HG03135 (cell line): ENCODE measurements around the gene TMEM174.

Source experiments
- ATAC-seq: cut with Tn5 transposase; IDR thresholded peaks from one replicate; pipeline ENCODE4 v1.9.1; 2021; ENCODE audit warnings: mild to moderate bottlenecking, moderate library complexity; ENCODE audit not compliant: unreplicated experiment

Gene TMEM174, protein sequence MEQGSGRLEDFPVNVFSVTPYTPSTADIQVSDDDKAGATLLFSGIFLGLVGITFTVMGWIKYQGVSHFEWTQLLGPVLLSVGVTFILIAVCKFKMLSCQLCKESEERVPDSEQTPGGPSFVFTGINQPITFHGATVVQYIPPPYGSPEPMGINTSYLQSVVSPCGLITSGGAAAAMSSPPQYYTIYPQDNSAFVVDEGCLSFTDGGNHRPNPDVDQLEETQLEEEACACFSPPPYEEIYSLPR

DNA sequence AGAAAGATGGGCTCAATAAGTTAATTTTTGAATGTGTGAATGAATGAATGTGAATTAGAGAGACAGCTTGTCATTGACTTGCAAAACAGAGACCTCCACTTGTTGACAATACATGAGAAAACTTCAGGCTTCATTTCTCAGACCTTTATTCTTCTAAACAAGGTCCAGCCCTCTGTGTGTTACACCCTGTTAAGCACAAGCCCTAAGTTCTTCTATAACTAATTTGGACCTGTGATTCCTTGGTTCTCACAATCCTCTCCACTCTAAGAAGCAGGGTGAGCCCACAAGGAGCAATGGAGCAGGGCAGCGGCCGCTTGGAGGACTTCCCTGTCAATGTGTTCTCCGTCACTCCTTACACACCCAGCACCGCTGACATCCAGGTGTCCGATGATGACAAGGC, at the start of gene TMEM174:
TMEM174 (plus strand) TSS at position 243 of the 400 bp plus-strand sequence; CDS start at position 294, 51 bp downstream.
- no peak for ATAC-seq

DNA sequence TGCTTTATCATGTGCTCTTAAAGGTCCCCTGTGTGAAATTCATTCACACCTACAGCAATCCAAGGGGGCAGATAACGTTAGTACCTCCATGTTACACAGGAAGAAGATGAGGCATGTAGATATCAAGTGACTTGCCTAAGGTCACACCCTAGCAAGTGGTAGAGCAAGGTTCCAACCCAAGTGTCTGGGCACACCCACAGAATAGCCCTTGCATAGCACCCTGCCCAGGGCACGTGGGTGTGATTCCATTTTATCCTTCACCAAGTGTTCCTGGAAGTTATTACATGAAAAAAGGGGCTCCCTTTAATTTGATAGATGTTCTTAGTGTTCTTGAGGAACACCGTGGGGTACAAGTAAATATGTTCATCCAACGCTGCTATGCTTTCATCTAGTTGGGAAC, 47.7 kb upstream of the TMEM174 start:
- no peak for ATAC-seq

DNA sequence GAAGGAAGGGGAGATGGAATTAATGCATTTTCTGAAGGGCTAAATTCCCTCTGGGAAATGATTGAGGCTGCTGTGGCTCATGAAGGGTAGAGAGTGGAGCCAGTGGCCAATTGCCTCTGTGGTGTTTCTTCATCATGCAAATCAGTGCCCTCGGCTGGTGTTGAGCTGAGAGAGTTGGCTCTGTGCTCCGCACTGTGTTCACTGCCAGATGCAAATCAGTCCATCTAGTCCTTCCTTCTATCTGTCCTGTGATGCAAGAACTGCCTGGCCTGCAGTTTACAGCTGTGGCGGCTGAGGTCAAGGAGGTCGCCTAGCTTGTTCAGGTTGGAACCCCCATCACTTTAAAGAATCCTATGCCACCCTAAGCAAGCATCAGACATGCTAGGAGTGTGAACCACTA, 46.6 kb upstream of the TMEM174 start:
- no peak for ATAC-seq

DNA sequence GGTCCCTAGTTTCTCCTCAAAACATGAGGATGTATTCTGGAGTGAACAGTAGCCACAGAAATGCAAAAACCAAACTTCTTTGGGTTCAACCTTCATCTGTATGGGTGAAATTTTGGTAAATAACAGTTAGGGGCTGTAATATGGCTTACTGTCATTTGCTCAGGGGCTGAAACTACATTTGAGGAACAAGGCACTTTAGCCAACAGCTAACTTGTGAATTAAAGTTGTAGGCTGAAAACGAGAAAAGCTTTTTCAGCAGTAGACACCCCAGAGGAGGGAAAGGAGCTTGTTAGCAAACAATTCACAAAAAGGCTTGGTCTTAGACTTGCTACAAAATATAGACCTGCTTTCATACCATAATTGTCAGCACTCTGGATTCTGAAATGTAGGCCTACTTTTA, 46.0 kb upstream of the TMEM174 start:
- ATAC-seq: no peak

DNA sequence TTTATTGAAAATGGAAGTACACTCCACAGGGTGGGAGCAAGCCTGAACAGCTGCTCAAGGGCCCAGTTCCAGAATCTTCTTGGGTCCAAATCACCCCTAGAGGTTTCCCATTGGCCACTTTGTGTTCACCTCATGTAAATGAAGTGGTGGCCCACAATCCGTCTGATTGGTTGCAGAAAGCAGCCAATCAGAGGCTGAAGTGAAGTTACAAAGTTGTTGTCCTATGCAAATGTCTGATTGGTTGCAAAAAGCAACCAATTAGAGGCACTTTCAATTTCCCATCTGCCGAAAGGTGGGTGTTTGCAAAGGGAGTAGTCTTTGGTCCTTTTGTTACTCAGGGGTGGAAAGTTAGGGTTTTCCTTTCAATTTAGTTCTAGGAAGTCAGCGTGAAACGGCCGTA, 43.9 kb upstream of the TMEM174 start:
- no peak for ATAC-seq

DNA sequence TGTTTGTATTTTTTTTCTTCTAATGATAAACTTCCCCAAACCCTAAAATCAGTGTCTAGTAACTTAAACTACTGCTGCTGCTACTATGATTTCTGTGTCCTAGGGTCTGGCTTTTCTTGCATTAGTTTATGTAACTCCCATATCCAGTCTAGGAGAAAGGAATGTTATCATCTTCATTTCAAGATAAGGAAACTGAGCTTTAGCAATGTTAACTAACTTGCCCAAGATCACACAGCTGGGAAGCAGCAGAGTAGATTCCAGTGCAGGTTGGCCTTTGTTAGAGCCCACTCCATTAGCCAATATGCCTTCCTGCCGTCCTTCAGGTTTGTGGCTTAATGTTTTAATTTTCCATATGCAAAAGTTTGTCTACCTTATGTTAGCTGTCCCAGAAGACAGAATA, 42.2 kb upstream of the TMEM174 start:
- no peak for ATAC-seq

DNA sequence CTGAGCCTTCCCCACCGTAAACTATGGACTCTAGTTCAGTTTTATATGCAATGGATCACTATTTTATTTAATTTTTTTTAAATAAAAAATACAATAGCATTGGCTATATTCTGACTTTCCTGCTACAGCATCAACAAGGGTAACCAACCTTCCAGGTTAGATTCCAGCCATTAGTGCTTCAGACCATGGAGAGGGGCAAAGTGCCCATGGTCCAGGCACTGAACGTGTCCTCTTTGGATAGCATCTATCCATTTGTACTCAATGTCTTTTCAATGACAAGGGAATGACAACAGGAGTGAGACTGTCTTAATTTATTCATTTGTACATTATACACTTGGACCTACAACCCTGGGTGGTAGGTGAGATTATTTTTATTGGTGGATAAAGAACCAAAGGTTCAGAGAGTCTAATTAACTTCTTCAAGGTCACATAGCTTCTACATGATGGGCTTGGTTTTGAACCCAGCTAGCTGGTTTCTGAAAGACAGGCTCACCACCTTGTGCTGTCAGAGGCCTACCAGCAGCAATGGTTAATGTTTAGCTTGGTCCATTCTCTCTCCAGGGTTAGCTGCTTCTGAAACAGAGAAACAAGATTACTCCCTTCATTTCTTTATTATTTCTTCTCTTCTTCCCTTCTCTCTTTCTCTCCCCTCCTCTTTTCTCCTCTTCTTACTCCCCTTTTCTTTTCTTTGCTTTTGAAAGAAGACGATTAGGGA, 41.1 kb upstream of the TMEM174 start:
- no peak for ATAC-seq

DNA sequence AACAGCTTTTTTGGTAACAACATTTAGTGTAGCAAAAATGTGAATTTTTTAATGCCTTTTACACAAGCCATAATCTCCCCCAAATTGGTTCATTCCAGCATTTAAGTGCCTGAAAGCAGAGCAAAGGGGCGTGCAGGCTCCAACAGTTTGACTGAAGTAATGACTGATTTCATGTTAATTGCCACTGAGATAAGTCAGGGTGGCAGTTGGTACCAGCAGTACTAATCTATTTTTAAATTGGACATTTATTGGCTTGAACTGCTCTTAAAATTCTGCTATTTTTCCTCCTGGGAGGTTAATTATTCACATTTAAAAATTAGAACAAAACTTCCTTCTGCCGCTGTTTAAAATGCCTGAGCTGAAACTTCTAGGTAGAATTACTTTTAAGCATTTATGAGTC, 40.2 kb upstream of the TMEM174 start:
- ATAC-seq: no peak

DNA sequence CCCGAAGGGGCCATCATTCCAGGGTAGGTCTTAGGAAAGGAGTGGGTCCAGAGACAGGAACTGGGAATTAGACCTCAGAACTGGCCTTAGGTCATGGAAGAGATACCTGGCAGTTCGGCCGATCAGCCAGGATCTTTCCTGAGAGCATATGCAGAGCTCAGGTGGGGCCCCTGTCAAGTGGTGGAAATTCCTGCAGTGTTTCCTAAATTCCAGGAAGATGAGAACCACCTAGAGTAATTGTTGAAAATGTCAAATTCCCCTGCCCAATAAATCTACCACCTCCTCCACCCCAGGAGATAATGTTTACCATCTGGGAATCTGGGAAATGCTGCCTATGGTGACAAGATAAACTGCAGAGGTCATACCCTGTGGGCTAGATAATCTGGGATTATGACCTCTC, 38.0 kb upstream of the TMEM174 start:
- ATAC-seq: no peak

DNA sequence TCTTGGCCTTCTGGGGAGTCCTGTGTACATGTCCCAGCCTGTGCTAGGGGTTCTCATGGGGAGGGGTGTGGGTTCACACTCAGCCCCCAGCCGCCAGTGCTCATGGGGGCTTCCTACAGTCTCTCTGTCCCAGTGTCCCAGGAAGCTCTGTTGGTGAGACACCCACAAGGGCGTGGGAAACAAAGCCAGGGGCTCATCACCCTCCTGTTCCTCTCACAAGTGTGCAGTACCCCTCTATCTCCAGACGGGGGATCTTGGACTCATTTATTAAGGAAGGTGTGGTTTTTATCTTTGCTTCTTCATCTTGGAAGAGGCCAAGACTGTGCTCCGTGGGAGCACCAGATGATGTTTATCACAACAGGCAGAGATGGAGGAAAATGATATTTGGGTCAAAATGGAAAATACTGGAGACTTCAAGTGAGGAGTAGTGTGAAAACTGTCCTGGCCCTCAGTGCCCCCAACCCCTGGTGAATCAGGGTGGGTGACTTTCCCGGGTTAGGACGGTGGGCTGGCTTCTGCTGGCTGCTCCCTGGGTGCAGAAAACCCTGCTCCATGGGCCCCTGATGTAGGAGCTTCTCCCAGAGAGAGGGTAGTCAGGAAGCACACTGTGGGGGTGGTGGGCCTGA, 37.5 kb upstream of the TMEM174 start:
- ATAC-seq: no peak

DNA sequence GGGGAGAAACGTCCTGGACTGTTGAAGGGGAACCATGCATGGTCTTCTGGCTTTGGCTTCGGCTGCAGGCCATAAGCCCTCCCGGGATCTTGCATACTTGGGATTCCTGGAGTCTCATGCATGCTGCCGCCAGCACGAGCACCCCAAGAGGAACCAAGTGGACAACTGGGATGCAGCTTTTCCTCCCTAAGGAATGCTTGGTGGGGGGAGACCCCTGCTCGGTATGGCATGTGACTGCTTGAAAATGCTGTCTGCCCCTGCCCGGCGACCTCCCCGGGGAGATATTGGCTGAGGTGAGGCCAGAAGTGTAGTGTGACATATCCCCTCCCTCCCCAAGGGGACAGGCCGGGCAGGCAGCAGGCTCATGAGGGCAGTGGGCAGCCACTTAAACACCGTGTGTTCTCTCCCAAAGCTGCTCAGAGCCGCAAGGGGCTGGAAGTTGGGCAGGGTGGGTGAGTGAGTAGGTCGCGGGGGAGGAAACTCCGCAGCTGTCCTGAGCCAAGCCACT, 36.9 kb upstream of the TMEM174 start:
- ATAC-seq: no peak

DNA sequence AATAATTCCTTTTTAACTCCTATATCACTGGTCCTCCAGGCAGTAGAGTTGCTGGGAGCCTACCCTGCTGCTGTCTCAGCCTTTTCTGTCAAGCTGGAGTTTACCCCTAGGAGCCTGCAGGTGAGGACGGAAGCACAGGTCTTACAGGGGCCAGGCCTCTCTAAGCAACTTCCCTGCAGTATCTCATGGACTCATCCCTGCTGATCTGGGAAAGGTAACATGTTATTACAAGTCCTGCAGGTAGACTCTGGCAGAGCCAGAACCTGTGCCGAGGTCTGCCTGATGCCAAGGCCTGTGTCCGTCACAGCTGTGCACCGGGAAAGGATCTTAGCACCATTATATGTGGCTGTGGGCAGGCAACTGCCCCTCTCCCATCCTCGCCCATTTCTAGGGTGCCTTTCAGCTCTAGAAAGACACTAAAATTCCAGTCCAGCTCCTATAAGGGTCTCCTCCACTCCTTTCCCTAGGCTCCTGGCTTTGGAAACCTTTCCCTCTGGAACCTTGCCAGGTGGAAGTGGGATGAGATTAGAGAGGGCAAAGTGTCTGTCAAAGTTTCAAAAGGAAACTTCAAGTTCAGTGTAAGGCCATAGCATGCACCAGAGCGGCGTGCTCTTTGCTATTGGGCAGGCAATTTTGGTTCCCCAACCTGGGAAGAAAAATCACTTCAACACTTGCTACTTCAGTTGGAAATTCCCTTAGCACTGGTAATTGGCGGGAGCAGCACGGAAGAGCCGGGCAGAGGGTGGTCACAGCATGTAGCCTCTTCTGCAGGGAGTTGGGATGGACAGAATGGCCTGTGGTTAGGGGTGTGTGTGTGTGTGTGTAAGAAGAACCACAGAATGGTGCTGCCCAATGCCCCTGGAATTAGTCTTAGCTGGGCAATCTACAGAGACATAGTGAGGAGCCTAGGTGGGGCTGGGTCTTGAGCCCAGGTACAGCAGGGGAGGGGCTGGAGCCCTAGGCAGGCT, 35.1 kb upstream of the TMEM174 start:
- ATAC-seq: no peak

DNA sequence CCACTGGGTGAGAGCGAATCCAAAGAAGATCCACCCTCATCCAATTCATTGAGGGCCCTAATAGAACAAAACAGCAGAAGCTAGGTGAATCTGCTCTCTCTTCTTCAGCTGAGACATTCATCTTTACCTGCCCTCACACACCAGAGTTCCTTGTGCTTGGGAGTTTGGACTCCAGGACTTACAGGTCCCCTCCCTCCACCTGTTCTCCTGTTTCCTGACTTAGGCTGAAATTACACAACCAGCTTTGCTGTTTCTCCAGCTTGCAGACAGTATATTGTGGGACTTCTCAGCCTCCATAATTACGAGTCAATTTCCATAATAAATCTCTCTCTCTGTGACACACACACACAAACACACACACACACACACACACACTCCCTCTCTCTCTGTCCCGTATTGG, 33.5 kb upstream of the TMEM174 start:
- no peak for ATAC-seq

DNA sequence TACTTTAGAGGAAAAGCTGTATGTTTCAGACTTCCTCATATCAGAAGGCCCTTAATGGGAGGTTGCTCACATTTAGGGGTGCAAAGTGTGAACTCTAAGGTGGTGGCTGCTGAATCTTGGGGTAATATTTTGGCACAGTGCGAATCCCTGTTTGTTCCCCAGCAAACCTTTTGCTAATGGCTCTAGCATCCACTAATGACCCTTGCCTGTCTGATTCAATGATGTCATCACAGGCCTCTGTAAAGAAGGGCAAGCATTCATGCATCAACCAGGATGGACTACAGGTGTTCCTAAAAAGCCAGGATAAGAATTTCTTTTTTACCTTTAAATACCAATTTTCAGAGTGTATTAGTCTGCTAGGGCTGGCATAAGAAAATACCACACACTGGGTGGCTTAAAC, 32.2 kb upstream of the TMEM174 start:
- no peak for ATAC-seq

DNA sequence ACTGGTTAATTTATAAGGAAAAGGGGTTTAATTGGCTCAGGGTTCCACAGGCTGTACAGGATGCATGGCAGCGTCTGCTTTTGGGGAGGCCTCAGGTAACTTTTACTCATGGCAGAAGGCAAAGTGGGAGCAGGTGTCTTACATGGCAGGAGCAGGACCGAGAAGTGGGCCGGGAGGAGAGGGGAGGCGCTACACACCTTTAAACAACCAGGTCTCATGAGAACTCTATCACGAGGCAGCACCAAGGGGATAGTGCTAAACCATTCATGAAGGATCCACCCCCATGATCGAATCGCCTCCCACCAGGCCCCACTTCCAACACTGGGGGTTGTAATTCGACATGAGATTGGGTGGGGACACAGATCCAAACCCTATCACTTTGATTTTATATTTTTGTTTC, 31.0 kb upstream of the TMEM174 start:
- no peak for ATAC-seq

DNA sequence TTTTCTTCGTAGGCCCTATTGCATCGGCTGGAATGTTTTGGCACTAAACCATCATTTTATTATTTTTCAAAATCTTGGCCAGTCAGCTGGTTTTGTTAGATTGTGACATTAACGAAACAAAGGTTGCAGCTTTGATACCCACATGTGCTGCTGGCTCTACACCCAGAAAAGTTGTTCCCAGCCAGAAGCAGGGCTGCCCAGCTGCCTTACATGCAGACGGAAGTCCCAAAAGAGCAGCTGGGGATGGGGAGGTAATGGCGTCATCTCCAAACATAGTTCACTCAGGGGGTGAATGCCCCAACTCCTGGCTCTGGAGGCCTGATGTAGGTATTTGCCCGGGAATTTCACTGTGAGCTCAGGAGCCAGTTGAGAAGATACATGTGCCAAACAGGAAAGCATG, 29.3 kb upstream of the TMEM174 start:
- ATAC-seq: no peak

DNA sequence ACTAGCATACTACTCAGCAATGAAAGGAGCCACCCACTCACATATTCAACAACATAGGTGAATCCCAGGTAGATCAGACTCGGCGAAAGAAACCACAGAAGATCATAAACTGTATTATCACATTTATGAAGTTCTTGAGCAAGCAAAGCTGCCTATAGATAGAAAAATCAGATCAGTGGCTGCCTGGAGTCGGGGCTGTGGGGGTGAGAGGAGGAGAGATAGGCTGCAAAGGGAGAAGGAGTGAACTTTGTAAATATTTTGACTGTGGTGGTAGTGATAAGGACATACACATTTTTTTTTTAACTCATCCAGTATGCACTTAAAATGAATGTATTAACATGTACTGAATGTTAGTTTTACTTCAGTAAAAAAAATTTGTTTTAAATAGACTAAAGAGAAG, 23.5 kb upstream of the TMEM174 start:
- ATAC-seq: no peak

DNA sequence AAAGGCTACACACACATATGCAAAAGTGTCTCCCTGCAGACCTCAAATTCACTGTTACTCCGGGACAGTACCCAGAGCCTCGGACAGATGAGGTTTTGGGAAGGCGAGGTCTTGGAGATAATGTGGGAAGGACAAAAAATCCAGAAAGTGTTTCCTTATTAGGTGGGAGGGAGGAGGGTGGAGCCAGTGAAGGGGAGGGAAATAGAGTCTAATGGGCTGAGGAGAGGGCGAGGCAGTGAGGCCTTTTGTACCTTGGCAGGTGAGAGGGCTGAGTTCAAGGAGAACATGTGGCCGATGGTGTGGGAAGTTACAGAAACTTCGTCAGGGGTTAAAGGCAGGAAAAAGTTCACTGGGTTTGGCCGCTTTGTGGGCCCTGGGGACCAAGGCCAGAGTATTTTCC, 22.1 kb upstream of the TMEM174 start:
- no peak for ATAC-seq

DNA sequence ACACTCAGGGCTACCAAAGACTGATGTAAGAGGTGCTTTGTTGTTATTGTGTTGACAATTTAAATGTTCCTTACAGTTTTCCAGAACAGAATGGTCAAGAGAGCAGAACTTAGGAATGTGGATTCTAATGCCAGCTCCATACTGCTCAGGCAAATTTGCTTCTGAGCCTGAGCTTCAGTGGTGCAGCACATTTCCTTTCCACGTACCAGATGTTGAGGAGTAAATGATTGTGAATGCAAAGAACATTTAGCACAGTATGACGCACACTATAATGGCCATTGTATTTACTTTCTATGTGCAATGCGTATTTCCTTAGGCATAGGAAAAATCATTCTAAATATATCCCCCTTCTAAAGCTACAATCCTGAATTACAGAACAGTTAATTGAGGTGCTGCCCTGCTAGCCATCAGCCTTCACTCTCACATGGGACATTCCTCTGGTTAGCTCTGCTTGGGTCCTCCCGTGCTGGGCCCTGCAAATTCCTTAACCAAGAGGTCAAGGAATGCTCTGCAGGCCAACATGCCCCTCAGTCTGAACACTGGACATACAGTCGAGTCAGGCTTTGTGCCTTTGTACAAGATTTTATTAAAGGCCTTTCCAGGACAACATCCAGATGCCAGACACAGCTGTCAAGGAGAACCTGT, 21.1 kb upstream of the TMEM174 start:
- ATAC-seq: no peak
